Activated CD8-positive, alpha-beta memory T cell treated with anti-CD3 and anti-CD28 coated beads, Interleukin-2, amount 50 U/mL, for 1 hour (primary cell): Measurements from ENCODE around the gene LIX1L.
A peak's percentile ranks its signal among the peaks of the same experiment; 100 is the strongest.
"Not testable (repeated sequence)": the region's sequence is repeated elsewhere in the genome, so short reads cannot be mapped to it uniquely, and the experiment has no call there.

Experiments used
- DNase-seq: peaks from one replicate; pipeline ENCODE4 v3.0.0-alpha.2; 2020; ENCODE audit errors: extremely low read depth

LIX1L gene

DNA sequence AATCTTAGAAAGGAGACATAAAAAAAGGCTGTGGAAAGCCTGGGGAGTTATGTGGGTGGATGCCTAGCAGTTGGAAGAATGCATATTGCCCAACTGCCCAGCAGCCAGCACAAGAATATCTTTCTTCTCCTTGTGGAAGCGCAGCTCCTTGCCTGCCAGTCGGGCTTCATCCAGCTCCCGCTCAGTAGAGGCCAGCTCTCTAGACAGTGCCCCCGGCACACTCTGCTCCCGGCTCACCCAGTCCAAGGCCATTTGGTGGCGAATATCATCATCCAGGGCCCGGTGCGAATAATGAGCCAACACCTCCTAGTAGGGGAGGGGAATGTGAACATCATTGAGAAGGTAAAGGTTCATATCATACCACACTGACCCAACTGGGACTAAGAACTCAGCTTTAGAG lies 21.6 kb downstream of the LIX1L start:
- no peak for DNase-seq

GRCh38 chr1:145935708-145936107 lies 22.1 kb downstream of the LIX1L start:
- no peak for DNase-seq

DNA sequence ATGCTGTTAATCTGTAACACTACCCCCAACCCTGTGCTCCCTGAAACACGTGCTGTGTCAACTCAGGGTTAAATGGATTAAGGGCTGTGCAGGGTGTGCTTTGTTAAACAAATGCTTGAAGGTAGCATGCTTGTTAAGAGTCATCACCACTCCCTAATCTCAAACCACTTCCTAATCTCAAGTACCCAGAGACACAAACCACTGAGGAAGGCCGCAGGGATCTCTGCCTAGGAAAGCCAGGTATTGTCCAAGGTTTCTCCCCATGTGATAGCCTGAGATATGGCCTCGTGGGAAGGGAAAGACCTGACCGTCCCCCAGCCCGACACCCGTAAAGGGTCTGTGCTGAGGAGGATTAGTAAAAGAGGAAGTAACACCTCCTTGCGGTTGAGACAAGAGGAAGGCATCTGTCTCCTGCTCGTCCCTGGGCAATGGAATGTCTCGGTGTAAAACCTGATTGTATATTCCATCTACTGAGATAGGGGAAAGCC lies 25.3 kb downstream of the LIX1L start:
- DNase-seq = not testable (repeated sequence)

- DNase-seq = no peak
Observed at GRCh38 chr1:145927916-145928643, 29.7 kb downstream of the LIX1L start.

DNA sequence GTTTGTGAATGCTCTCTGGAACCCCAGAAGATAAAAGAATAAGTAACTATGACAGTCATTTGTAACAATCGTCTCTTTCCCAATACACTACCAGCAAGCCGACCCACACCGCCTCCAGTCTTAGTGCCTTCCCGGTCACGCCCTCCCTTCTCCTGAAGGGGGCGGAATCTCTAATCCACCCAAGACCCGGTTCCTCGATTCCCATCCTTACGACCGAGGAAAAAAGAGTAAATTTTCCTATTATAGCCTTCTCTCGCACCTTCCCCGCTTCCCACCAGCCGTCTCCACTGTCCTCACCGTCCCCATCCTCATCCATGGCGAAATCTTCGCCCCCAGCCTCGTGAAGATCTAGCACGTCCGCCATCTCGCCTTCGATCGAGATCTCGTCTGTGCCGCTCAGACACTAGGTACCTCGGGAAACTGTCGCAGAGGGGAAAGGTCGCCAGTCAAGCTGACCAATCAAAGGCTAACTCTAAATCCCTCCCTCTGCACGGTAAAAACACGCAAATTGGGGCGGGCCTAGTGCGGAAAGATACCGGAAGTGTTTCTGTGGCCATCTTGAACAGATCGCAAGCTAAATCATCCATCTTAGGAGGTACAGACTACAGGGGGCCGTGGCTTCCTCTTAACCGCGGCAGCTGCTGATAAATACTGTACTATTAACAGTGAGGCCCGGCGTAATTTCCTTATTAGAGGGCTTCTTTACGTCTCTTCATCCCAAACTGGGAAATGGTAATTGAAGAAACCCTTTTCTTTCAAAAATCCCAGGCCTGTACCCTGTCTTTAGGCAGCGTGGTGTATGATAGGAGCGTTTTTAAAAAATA lies 30.5 kb downstream of the LIX1L start, which contains the start of gene RBM8A:
Gene RBM8A, minus strand, starts transcription at position 422 of the 824 bp plus-strand sequence. Its CDS starts 58 bp downstream, at position 364.
- DNase-seq = peak; percentile 91

DNA sequence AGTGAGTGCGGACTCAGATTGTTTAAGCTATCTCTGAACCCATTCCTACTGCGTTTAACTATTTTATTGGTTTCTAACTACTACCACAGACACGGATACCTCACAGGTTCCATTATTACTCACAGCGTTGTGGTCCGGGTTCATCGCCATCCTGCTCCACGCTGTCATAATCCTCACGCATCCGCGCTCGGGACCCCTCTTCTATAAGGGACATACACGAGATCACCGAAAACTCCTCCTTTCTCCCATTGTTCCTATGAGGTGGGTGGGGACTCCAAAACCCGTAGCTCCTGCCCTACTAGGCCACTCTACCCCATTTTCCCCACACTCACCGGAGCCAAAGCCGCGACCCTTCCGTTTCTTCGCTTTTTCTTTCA lies 31.1 kb downstream of the LIX1L start:
- no peak for DNase-seq

GRCh38 chr1:145922266-145922665 lies 35.6 kb downstream of the LIX1L start:
- DNase-seq = no peak

- DNase-seq = not testable (repeated sequence)
Observed at GRCh38 chr1:145920297-145920696, 37.5 kb downstream of the LIX1L start.

GRCh38 chr1:145918992-145919939 lies 38.6 kb downstream of the LIX1L start:
- DNase-seq = no peak

DNA sequence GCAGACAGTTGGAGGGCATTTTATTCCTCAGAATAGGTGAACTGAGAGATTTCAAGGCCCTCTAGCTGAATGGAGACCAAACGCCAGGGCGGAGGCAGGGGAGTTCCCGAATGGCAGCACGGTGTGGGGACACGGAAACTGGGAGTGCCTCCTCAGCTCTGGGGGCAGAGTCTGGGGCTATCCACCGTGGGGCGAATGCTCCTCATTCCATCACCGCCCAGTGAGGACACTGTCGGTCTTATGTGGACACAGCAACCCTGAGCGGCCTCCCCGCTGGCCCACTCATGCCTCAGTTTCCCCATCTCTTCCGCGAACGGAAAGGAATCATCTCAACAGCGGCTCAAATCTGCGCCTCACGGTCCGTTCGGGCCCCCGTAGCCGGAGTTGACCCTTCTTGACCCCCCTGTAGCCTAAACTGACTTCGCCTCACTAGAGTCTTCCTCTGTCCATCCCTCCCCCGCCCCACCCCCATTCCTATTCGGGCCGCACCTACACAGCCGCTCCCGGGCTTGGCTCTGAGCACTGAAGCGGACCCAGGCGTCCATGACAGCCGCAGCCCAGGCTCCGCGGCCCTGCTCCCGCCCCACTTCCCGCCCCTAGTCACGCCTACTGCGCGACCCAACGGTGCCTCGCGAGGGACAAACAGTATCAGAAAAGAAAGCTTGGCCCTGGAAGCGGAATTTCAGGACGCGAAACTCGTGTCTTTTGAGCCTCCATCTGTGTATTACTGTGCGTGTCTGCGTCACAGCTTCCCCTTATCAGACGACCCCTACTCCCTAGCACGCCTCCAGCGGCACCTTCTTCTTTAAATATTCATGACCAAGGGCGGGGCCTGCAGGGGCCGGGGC lies 39.4 kb downstream of the LIX1L start, which contains the start of gene PEX11B:
Gene PEX11B, minus strand, starts transcription at position 574 of the 848 bp plus-strand sequence. Its CDS starts 29 bp downstream, at position 545.
- peak; percentile 78 for DNase-seq

GRCh38 chr1:145917595-145917994 lies 40.2 kb downstream of the LIX1L start:
- no peak for DNase-seq

- no peak for DNase-seq
Observed at GRCh38 chr1:145916745-145917144, 41.1 kb downstream of the LIX1L start.

GRCh38 chr1:145912128-145912641 lies 45.6 kb downstream of the LIX1L start:
- DNase-seq = no peak

GRCh38 chr1:145908653-145909052 lies 49.2 kb downstream of the LIX1L start:
- DNase-seq = no peak

- no peak for DNase-seq
Observed at GRCh38 chr1:145906954-145907753, 50.7 kb downstream of the LIX1L start.

- no peak for DNase-seq
Observed at GRCh38 chr1:145901312-145902021, 56.4 kb downstream of the LIX1L start.

- DNase-seq = no peak
Observed at GRCh38 chr1:145898756-145899155, 59.1 kb downstream of the LIX1L start.

DNA sequence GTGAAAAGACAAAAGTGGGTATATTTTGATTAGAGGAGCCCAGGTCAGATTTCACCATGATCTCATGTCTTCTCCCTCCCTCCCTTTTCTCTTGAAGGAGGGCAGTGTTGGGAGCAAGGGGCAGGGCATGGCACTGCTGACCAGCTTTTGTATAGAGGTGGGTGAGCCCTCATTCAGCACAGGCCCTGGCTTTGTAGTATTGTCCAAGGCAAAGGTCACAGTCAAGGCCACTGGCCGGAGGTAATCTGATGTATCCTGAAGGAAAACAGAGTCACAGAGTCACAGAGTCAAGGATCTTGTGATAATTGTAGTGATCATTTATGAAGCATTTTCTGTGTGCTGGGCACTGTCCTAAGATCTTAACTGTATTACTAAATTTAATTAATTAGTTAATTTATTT lies 59.8 kb downstream of the LIX1L start:
- DNase-seq = no peak

- DNase-seq = no peak
Observed at GRCh38 chr1:145895471-145895870, 62.3 kb downstream of the LIX1L start.
